LNCAP (cell line): Measurements from ENCODE around the gene HDAC9.

Experiments used
- CTCF ChIP-seq: fragments of 450-650 bp; IDR thresholded peaks from 2 replicates; pipeline ENCODE4 v1.5.1; 2017; ENCODE audit warnings: mild to moderate bottlenecking

The HDAC9 gene

GRCh38 chr7:18504965-18505364, 9.4 kb downstream of the HDAC9 start:
- TF ChIP-seq CTCF: no peak

- no peak for TF ChIP-seq CTCF
These were observed 10.4 kb downstream of the HDAC9 start for GRCh38 chr7:18505870-18506460.

GRCh38 chr7:18508443-18509427, 13.2 kb downstream of the HDAC9 start:
- TF ChIP-seq CTCF: no peak

- no peak for TF ChIP-seq CTCF
These were observed 13.9 kb downstream of the HDAC9 start for GRCh38 chr7:18509481-18509880.

- TF ChIP-seq CTCF: no peak
These were observed 16.0 kb downstream of the HDAC9 start for GRCh38 chr7:18511351-18512140.

GRCh38 chr7:18513343-18513742, 17.8 kb downstream of the HDAC9 start:
- no peak for TF ChIP-seq CTCF

- TF ChIP-seq CTCF: no peak
These were observed 19.5 kb downstream of the HDAC9 start for GRCh38 chr7:18515067-18515466.
